A673 (cell line): ENCODE results near the gene RXRB. TPM values are rescaled to one million over a fixed set of nuclear protein-coding genes. Genes with fewer than 3 reads are reported as not detected.

ENCODE experiments used
- BruUV-seq: library from RNA; stranded (reverse); fragments of 400-500 nt; replicated peaks from 2 replicates; lab custom pipeline; 2021; lab: Mats Ljungman, UMichigan
- CTCF ChIA-PET: fragments of 300-600 bp; sonication (Branson Sonifier 250); formaldehyde crosslinking; loops from one replicate; lab custom pipeline; 2022; ENCODE audit warnings: antibody characterized with exemption; lab: Charles Lee
- POLR2A ChIA-PET: fragments of 300-600 bp; sonication (Branson Sonifier 250); formaldehyde crosslinking; loops from one replicate; lab custom pipeline; 2022; ENCODE audit warnings: antibody characterized with exemption; ENCODE audit not compliant: low non-redundant PET; lab: Charles Lee
- DNase-seq: peaks from one replicate; pipeline ENCODE4 v3.0.0-alpha.2; 2015; ENCODE audit warnings: low spot score
- H3K27ac ChIP-seq: fragments of 200-600 bp; sonication (generic); 2 replicates; pipeline ENCODE4 v1.5.1; 2016; ENCODE audit warnings: mixed run types, low read depth, mild to moderate bottlenecking, mixed read lengths, antibody characterized with exemption, low read length; ENCODE audit not compliant: poor library complexity, severe bottlenecking
- H3K27me3 ChIP-seq: fragments of 200-600 bp; sonication (generic); replicated peaks from 2 replicates; pipeline ENCODE4 v1.6.1; 2017; ENCODE audit warnings: mixed run types, low read depth, mild to moderate bottlenecking, mixed read lengths, antibody characterized with exemption, low read length; ENCODE audit not compliant: insufficient read depth, poor library complexity
- H3K36me3 ChIP-seq: fragments of 200-600 bp; sonication (generic); 2 replicates; pipeline ENCODE4 v1.6.1; 2016; ENCODE audit warnings: mixed run types, mild to moderate bottlenecking, mixed read lengths, antibody characterized with exemption, low read length; ENCODE audit not compliant: insufficient read depth, poor library complexity, severe bottlenecking
- H3K4me1 ChIP-seq: fragments of 200-600 bp; sonication (generic); 2 replicates; pipeline ENCODE4 v1.6.1; 2017; ENCODE audit warnings: mixed run types, mild to moderate bottlenecking, mixed read lengths, antibody characterized with exemption, low read length; ENCODE audit not compliant: insufficient read depth, poor library complexity, severe bottlenecking
- H3K4me3 ChIP-seq: fragments of 200-600 bp; sonication (generic); 2 replicates; pipeline ENCODE4 v1.5.1; 2016; ENCODE audit warnings: low read depth, mixed run types, mild to moderate bottlenecking, mixed read lengths, low read length; ENCODE audit not compliant: poor library complexity, severe bottlenecking
- H3K9me3 ChIP-seq: fragments of 200-600 bp; sonication (generic); 2 replicates; pipeline ENCODE4 v1.6.1; 2016; ENCODE audit warnings: mixed run types, low read depth, mild to moderate bottlenecking, mixed read lengths, antibody characterized with exemption, low read length; ENCODE audit not compliant: poor library complexity, severe bottlenecking
- CTCF ChIP-seq: fragments of 300-800, 200-600 bp; sonication (generic); conservative IDR thresholded peaks from 2 replicates; pipeline ENCODE4 v1.5.1; 2017; ENCODE audit warnings: low read depth, mild to moderate bottlenecking, antibody characterized with exemption, low read length, moderate library complexity, mixed read lengths
- EZH2 ChIP-seq: fragments of 200-600 bp; sonication (generic); IDR thresholded peaks from 2 replicates; pipeline ENCODE4 v1.6.1; 2017; ENCODE audit warnings: borderline replicate concordance, low read depth, mild to moderate bottlenecking, mixed read lengths, antibody characterized with exemption, low read length; ENCODE audit not compliant: poor library complexity, severe bottlenecking
- intact Hi-C: fragments of 100-400 bp; cut with micrococcal nuclease; formaldehyde crosslinking; loops from one replicate; pipeline ENCODE4 v1.10.0; 2022; ENCODE audit not compliant: unreplicated experiment
- total RNA-seq: library from RNA; stranded (reverse); gene quantifications from 2 replicates; pipeline ENCODE4 v1.2.3, GENCODE V29; 2021

Gene RXRB
- total RNA-seq, 1 experiment from 2014 or later, result 43.6 TPM

GRCh38 chr6:33160728-33161344 lies 39.6 kb downstream of the RXRB start:
- intact Hi-C loops, result loop anchor here (1.0 kb wide), 1 partner anchor 88 kb away; no protein-coding TSS in a partner anchor
- CTCF ChIA-PET, result interaction anchor here (0.8 to 2.3 kb wide), 3 partner anchors 12 to 87 kb away, joined by 7 to 16 read pairs (median 13); no protein-coding TSS in a partner anchor
- H3K27me3 ChIP-seq, result no peaks in the 10 kb centered on the region
- DNase-seq, result peak; percentile 48
- H3K27ac ChIP-seq, result no peak overlapping the region
- H3K4me3 ChIP-seq, result peak overlapping the region; percentile 54
- H3K36me3 ChIP-seq, result no peaks in the 10 kb centered on the region
- H3K9me3 ChIP-seq, result no peaks in the 10 kb centered on the region
- H3K4me1 ChIP-seq, result peaks cover 7% of the 10 kb centered on the region
- TF ChIP-seq EZH2 (no peak), CTCF (no peak)
- no TSS peak for BruUV-seq
- POLR2A ChIA-PET, result no interaction called here

- no peak overlapping the region for H3K27ac ChIP-seq
- no peak for DNase-seq
- intact Hi-C loops, result no loop called here
Measured at GRCh38 chr6:33160096-33160495, 40.4 kb downstream of the RXRB start.

DNA sequence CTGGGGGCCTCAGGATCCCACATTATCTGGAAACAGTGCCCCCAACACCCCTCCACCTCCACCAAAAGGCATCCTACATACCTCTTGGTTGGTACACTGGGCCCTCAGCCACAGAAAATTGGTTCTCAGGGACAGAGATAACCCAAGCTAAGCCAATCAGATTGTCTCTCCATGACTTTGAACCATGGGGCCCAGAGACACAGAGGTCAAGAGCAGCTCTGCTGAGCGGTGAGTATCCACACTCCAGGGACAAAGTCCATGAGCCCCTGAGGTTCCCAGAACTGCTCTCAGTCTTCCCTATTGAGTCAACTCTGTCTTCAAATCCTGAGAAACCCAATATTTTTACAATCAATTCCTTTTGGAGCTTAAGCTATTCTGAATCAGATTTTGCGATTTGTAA lies 43.5 kb downstream of the RXRB start:
- BruUV-seq, result no TSS peak
- TF ChIP-seq EZH2, result no peak
- TF ChIP-seq CTCF, result no peak
- H3K4me3 ChIP-seq, result no peak overlapping the region
- H3K4me1 ChIP-seq, result peaks cover 7% of the 10 kb centered on the region
- H3K36me3 ChIP-seq, result no peaks in the 10 kb centered on the region
- no peak overlapping the region for H3K27ac ChIP-seq
- intact Hi-C loops, result no loop called here
- H3K27me3 ChIP-seq, result no peaks in the 10 kb centered on the region
- DNase-seq, result no peak
- H3K9me3 ChIP-seq, result no peaks in the 10 kb centered on the region
- ChIA-PET CTCF (no interaction called here), POLR2A (no interaction called here)

More at GRCh38 chr6:33160096-33160495, 40.4 kb downstream of the RXRB start:
- TF ChIP-seq EZH2 (no peak), CTCF (no peak)
- Histone ChIP-seq H3K36me3 (no peaks in the 10 kb centered on the region), H3K4me1 (peaks cover 7% of the 10 kb centered on the region), H3K27me3 (no peaks in the 10 kb centered on the region), H3K9me3 (no peaks in the 10 kb centered on the region), H3K4me3 (no peak overlapping the region)
- CTCF ChIA-PET, result no interaction called here
- no TSS peak for BruUV-seq
- POLR2A ChIA-PET, result no interaction called here
